SJSA1 (cell line): ENCODE results near the gene VPS4A. TPM values are rescaled to one million over a fixed set of nuclear protein-coding genes. Genes with fewer than 3 reads are reported as not detected.
A peak's percentile ranks its signal among the peaks of the same experiment; 100 is the strongest.

Source experiments
- DNase-seq, 2 experiments: peaks; one replicate each; pipeline ENCODE4 v3.0.0-alpha.2; 2015 to 2020; ENCODE audit warnings: low spot score in 2 of 2, low read depth in 1 of 2
- H3K27ac ChIP-seq: fragments of 250-450 bp; sonication (Bioruptor Pico); 2 replicates; pipeline ENCODE4 v1.5.1; 2020; ENCODE audit warnings: mild to moderate bottlenecking, moderate library complexity
- H3K27me3 ChIP-seq: fragments of 250-450 bp; sonication (Bioruptor Pico); replicated peaks from 2 replicates; pipeline ENCODE4 v1.5.1; 2020; ENCODE audit warnings: mild to moderate bottlenecking, moderate library complexity
- H3K36me3 ChIP-seq: fragments of 250-450 bp; sonication (Bioruptor Pico); 2 replicates; pipeline ENCODE4 v1.5.1; 2020; ENCODE audit warnings: mild to moderate bottlenecking
- H3K4me1 ChIP-seq: fragments of 250-450 bp; sonication (Bioruptor Pico); replicated peaks from 2 replicates; pipeline ENCODE4 v1.6.1; 2021; ENCODE audit warnings: mild to moderate bottlenecking
- H3K4me3 ChIP-seq: fragments of 250-450 bp; sonication (Bioruptor Pico); 2 replicates; pipeline ENCODE4 v1.5.1; 2020; ENCODE audit warnings: mild to moderate bottlenecking
- H3K9me3 ChIP-seq: fragments of 250-450 bp; sonication (Bioruptor Pico); replicated peaks from 2 replicates; pipeline ENCODE4 v1.5.1; 2020; ENCODE audit warnings: mild to moderate bottlenecking
- total RNA-seq: library from RNA; depleted of rRNA; stranded (reverse); fragments of >200 nt; shearing (Covaris generic); gene quantifications from 2 replicates; pipeline ENCODE4 v1.2.3, GENCODE V29; 2014; rRNA removed

VPS4A gene
- total RNA-seq, result 27.9 and 42.3 TPM in 2 replicates

GRCh38 chr16:69310653-69311532, at the start of gene VPS4A:
TSS of gene VPS4A (plus strand) at chr16:69311350. CDS start at chr16:69311512, 162 bp downstream.
- Histone ChIP-seq H3K27ac (peak within 1 kb of the TSS; percentile 55), H3K27me3 (no peaks in the 10 kb centered on the region), H3K36me3 (peaks cover 39% of the 10 kb centered on the region), H3K9me3 (peaks cover 6% of the 10 kb centered on the region), H3K4me1 (peaks cover 9% of the 10 kb centered on the region), H3K4me3 (peak within 1 kb of the TSS; percentile 97)
- DNase-seq, result peak; percentile 97 to 99

- DNase-seq, result no peak
- Histone ChIP-seq H3K4me1 (no peaks in the 10 kb centered on the region), H3K4me3 (no peak overlapping the region), H3K27me3 (no peaks in the 10 kb centered on the region), H3K9me3 (no peaks in the 10 kb centered on the region), H3K36me3 (peaks cover 30% of the 10 kb centered on the region), H3K27ac (no peak overlapping the region)
Observed at GRCh38 chr16:69266334-69267063, 44.7 kb upstream of the VPS4A start.

GRCh38 chr16:69267633-69268032, 43.5 kb upstream of the VPS4A start:
- Histone ChIP-seq H3K27ac (no peak overlapping the region), H3K27me3 (no peaks in the 10 kb centered on the region), H3K9me3 (no peaks in the 10 kb centered on the region), H3K36me3 (peaks cover 30% of the 10 kb centered on the region), H3K4me1 (no peaks in the 10 kb centered on the region), H3K4me3 (no peak overlapping the region)
- no peak for DNase-seq

- Histone ChIP-seq H3K4me3 (no peak overlapping the region), H3K27ac (no peak overlapping the region), H3K4me1 (peaks cover 2% of the 10 kb centered on the region; the same call in 1 of the 2 replicates), H3K9me3 (no peaks in the 10 kb centered on the region), H3K27me3 (no peaks in the 10 kb centered on the region), H3K36me3 (peaks cover 27% of the 10 kb centered on the region)
- DNase-seq, result no peak
Observed at GRCh38 chr16:69270395-69270794, 40.8 kb upstream of the VPS4A start.

GRCh38 chr16:69270831-69271230, 40.3 kb upstream of the VPS4A start:
- Histone ChIP-seq H3K27ac (no peak overlapping the region), H3K27me3 (no peaks in the 10 kb centered on the region), H3K4me3 (no peak overlapping the region), H3K9me3 (no peaks in the 10 kb centered on the region), H3K4me1 (peaks cover 6% of the 10 kb centered on the region), H3K36me3 (peaks cover 27% of the 10 kb centered on the region)
- DNase-seq, result no peak

GRCh38 chr16:69273009-69273408, 38.1 kb upstream of the VPS4A start:
- no peak overlapping the region for H3K27ac ChIP-seq
- DNase-seq, result no peak
- H3K27me3 ChIP-seq, result no peaks in the 10 kb centered on the region
- H3K4me3 ChIP-seq, result no peak overlapping the region
- H3K4me1 ChIP-seq, result peaks cover 12% of the 10 kb centered on the region
- H3K36me3 ChIP-seq, result peaks cover 26% of the 10 kb centered on the region
- no peaks in the 10 kb centered on the region for H3K9me3 ChIP-seq

- DNase-seq, result no peak
- H3K36me3 ChIP-seq, result peaks cover 21% of the 10 kb centered on the region
- H3K4me3 ChIP-seq, result no peak overlapping the region
- peaks cover 12% of the 10 kb centered on the region for H3K4me1 ChIP-seq
- no peaks in the 10 kb centered on the region for H3K9me3 ChIP-seq
- no peaks in the 10 kb centered on the region for H3K27me3 ChIP-seq
- no peak overlapping the region for H3K27ac ChIP-seq
Observed at GRCh38 chr16:69274699-69275235, 36.4 kb upstream of the VPS4A start.

- Histone ChIP-seq H3K27me3 (no peaks in the 10 kb centered on the region), H3K9me3 (no peaks in the 10 kb centered on the region), H3K4me3 (no peak overlapping the region), H3K36me3 (peaks cover 10% of the 10 kb centered on the region), H3K27ac (no peak overlapping the region), H3K4me1 (peaks cover 12% of the 10 kb centered on the region)
- peak; percentile 60 to 61 for DNase-seq
Observed at GRCh38 chr16:69276148-69277115, 34.7 kb upstream of the VPS4A start.

GRCh38 chr16:69277413-69277812, 33.7 kb upstream of the VPS4A start:
- Histone ChIP-seq H3K9me3 (no peaks in the 10 kb centered on the region), H3K27ac (no peak overlapping the region), H3K4me3 (no peak overlapping the region), H3K36me3 (peaks cover 7% of the 10 kb centered on the region), H3K4me1 (peaks cover 12% of the 10 kb centered on the region), H3K27me3 (no peaks in the 10 kb centered on the region)
- no peak for DNase-seq

GRCh38 chr16:69283851-69284250, 27.3 kb upstream of the VPS4A start:
- no peak overlapping the region for H3K27ac ChIP-seq

GRCh38 chr16:69285240-69285639, 25.9 kb upstream of the VPS4A start:
- H3K4me3 ChIP-seq, result no peak overlapping the region
- no peak for DNase-seq
- no peaks in the 10 kb centered on the region for H3K9me3 ChIP-seq
- no peak overlapping the region for H3K27ac ChIP-seq
- peaks cover 22% of the 10 kb centered on the region for H3K36me3 ChIP-seq
- no peaks in the 10 kb centered on the region for H3K4me1 ChIP-seq
- no peaks in the 10 kb centered on the region for H3K27me3 ChIP-seq

More at GRCh38 chr16:69283851-69284250, 27.3 kb upstream of the VPS4A start:
- Histone ChIP-seq H3K4me1 (no peaks in the 10 kb centered on the region), H3K36me3 (peaks cover 22% of the 10 kb centered on the region), H3K9me3 (no peaks in the 10 kb centered on the region), H3K4me3 (no peak overlapping the region), H3K27me3 (no peaks in the 10 kb centered on the region)
- no peak for DNase-seq

- Histone ChIP-seq H3K9me3 (no peaks in the 10 kb centered on the region), H3K4me1 (no peaks in the 10 kb centered on the region), H3K27me3 (no peaks in the 10 kb centered on the region), H3K36me3 (peaks cover 22% of the 10 kb centered on the region), H3K4me3 (no peak overlapping the region), H3K27ac (no peak overlapping the region)
- DNase-seq, result peak in 1 of 2 experiments; percentile 55
Observed at GRCh38 chr16:69286941-69287713, 24.0 kb upstream of the VPS4A start.
